ENCODE data around the gene COG1.

The COG1 gene

DNA sequence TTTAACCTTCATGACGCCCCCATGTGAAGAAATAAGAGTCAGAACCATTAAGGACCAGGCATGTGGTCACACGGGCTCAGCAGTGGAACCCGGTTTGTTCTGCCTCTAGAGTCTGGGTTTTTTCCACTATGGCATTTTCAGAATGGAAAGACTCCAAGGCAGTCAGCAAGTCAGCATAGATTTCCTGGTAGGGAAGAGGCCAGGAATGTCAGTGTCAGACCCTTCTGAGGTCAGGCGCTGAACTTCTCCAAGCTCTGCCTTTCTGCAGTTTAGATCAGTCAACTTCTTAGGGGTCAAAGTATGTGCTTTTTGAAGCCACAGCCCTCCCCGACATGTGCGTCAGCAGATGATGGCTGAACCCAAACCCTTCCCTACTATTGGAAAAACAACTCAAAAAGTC, 24.2 kb upstream of the COG1 start:
- no peak for DNase-seq (ENCODE audit: low spot score)

- DNase-seq (ENCODE audit: low spot score), result no peak
Measured at GRCh38 chr17:73170324-73170723, 22.5 kb upstream of the COG1 start.

- DNase-seq (ENCODE audit: low spot score), result no peak
Measured at GRCh38 chr17:73172252-73172651, 20.6 kb upstream of the COG1 start.

GRCh38 chr17:73174126-73174525, 18.7 kb upstream of the COG1 start:
- no peak for DNase-seq (ENCODE audit: low spot score)

DNA sequence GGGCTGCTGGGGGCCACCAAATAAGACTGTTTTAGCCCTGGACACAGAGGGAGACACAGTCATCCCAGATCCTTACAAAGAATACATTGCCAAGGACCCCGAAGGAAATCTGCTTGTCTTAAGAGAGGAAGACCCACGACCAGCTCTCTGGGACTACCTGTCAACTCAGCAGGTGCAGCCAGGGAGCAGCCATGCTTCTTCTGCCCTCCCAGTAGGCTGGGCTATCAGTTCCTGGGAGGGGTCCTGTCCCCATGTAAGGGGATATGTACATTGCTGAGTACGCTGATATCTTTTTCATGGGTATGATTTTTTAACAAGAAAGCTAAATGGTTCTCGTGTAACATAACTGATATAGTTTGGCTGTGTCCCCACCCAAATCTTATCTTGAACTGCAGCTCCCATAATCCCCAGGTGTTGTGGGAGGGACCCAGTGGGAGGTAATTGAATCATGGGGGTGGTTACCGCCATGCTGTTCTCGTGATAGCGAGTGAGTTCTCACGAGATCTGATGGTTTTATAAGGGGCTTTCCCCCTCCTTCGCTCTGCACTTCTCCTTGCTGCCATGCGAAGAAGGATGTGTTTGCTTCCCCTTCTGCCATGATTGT, 16.8 kb upstream of the COG1 start:
- DNase-seq (ENCODE audit: low spot score), result no peak

DNA sequence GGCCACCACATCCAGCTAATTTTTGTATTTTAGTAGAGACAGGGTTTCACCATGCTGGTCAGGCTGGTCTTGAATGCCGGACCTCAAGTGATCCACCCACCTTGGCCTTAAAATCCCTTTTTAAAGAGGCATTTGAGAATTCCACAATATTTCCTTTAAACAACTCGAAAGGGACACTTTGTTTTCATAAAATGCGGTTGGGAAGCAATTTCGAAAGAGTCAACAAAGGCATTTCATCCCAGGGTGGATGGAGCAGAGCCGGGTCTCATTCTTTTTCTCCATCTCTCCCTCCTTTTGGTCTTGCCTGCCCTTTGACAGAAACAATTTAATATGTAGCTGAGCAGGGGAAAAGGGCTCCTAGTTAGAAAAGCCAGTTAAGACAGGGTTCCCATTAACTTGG, 13.5 kb upstream of the COG1 start:
- no peak for DNase-seq (ENCODE audit: low spot score)

DNA sequence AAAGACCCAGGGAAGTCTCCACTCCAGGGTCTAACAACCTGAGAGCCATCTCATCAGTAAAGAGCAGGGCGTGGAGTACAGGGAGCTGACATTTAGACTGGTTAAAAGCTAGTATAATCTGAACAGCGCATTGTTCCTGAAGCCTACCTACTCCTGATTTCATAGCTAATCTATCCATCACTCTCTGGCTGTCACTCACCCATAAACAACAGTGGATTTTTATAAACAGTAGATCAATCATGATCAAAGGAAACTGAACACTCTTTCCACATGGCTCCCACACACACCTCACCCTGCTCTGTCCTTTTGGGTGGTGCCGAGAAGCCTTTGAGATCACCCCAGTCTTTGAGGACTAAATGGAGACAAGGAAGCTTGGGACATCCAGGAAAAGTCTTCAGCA, 13.0 kb upstream of the COG1 start:
- DNase-seq (ENCODE audit: low spot score), result no peak

GRCh38 chr17:73182616-73183310, 10.1 kb upstream of the COG1 start:
- DNase-seq (ENCODE audit: low spot score), result no peak

DNA sequence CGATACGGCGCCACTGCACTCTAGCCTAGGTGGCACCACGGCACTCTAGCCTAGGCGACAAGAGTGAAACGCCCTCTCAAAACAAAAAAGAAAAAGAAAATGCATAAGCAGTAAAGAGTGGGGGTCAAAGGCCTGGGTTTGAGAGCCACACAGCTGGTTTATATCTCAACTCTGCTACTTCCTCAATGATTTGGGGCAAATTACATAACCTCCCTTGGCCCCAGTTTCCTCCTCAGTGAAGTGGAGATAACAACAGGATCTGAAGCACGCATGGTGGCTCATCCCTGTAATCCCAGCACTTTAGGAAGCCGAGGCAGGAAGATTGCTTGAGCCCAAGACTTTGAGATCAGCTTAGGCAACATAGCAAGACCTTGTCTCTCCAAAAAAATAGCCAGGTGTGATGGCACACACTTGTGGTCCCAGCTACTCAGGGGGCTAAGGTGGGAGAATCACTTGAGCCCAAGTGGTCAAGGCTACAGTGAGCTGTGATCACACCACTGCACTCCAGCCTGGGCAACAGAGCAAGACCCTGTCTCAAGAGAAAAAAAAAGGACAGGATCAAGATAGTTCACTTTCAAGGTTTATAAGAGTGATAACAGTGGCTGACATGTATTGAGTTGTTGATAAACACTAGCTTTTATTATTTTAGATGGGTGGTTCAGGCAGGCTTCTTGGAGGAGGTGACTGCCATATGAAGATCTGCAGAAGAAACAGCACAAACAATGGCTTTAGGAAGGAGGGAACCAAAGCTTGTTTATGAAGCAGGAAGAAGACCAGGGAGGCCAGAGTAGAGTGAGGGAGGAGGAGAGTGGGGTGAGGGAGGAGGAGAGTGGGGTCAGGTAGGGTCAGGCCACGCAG, 8.5 kb upstream of the COG1 start:
- DNase-seq (ENCODE audit: low spot score), result no peak

- no peak for DNase-seq (ENCODE audit: low spot score)
Measured at GRCh38 chr17:73186283-73187050, 6.4 kb upstream of the COG1 start.

DNA sequence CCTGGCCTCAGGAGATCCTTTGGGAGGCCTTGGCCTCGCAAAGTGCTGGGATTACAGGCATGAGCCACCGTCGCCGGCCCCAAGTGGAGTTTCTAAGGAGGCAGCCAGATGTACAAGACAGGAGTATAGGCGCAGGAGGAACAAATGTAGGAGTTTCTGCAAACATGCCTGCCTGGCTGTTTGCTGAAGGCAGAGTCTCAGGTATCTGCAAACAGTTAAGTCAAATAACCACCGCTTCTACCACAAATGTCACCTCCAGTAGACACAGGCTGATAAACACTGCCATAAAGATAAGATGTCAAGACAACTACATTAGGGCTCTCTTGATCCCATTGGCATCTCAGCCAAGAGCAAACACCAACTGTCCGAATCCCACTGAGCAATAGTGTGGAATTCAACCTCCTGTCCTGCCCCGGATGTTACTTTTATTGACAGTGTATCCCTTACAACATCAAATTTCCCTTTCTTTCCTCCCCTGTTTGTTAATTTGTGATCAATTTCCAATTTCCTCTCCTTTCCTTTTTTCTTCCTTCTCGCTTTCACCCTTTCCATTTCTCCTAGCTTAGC, 5.6 kb upstream of the COG1 start:
- DNase-seq (ENCODE audit: low spot score), result peak; percentile 41

- DNase-seq (ENCODE audit: low spot score), result no peak
Measured at GRCh38 chr17:73188011-73188410, 4.8 kb upstream of the COG1 start.

- DNase-seq (ENCODE audit: low spot score), result peak; percentile 19
Measured at GRCh38 chr17:73189417-73190099, 3.3 kb upstream of the COG1 start.

- DNase-seq (ENCODE audit: low spot score), result peak; percentile 74
Measured at GRCh38 chr17:73191443-73192205, 1.2 kb upstream of the COG1 start.

DNA sequence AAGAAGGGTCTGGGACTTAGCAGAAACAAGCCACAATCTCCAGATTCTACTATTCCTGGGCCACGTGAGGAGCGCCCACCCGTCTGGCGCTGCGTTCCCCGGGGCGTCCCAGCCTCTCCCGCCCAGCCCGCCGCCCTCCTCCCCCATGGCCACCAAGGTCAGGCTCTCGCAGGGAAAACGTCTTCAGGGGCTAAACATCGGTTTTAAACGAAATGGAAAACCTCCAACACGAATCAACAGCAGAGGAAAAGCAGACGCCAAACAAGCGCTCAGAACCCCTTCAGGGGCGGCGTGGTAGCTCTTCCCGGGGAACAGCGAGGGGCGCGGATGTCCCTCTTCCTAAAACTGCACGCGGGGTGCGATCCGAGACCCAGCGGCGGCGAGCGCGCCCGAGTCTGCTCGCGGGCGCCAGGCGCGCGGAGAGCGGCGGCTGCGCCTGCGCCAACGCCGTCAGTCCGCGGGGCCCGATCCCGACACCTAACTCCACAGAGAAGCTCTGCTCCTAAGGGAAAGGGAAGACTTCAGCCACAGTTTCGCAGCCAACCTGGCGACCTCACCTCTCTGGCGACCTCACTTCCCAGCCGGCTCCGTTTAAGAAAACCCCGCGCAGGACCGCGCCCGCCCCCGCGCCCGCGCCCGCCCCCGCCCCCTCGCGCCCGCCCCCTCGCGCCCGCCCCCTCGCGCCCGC, 505 bp upstream of the COG1 start:
- peak; percentile 79 for DNase-seq (ENCODE audit: low spot score)

DNA sequence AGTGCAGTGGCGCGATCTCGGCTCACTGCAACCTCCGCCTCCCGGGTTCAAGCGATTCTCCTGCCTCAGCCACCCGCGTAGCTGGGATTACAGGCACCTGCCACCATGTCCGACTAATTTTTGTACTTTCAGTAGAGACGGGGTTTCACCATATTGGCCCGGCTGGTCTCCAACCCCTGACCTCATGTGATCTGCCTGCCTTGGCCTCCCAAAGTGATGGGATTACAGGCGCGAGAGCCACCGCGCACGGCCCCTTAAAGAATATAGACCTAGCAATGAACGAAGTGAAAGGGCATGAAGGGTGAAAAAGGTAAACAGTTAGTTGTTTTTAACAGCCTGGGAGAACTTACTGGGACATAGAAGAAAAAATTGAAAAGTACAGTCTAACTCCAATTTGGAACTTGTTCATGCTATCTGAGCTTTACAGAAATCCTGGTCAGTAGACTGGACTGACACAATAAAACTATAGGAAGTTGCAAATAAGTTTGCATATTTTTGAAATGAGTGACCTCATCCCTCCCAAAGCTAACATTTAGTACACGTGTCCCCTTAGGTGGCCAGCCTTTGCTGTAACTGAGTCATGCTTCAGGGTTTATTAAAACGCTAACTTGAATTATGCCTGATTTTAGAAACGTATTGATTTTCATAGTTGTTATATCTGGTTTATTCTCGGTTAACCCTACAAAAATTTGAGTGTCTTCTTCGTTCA, 1.8 kb downstream of the COG1 start:
- no peak for DNase-seq (ENCODE audit: low spot score)

- DNase-seq (ENCODE audit: low spot score), result no peak
Measured at GRCh38 chr17:73196500-73196899, 3.6 kb downstream of the COG1 start.

GRCh38 chr17:73197161-73197560, 4.3 kb downstream of the COG1 start:
- no peak for DNase-seq (ENCODE audit: low spot score)

DNA sequence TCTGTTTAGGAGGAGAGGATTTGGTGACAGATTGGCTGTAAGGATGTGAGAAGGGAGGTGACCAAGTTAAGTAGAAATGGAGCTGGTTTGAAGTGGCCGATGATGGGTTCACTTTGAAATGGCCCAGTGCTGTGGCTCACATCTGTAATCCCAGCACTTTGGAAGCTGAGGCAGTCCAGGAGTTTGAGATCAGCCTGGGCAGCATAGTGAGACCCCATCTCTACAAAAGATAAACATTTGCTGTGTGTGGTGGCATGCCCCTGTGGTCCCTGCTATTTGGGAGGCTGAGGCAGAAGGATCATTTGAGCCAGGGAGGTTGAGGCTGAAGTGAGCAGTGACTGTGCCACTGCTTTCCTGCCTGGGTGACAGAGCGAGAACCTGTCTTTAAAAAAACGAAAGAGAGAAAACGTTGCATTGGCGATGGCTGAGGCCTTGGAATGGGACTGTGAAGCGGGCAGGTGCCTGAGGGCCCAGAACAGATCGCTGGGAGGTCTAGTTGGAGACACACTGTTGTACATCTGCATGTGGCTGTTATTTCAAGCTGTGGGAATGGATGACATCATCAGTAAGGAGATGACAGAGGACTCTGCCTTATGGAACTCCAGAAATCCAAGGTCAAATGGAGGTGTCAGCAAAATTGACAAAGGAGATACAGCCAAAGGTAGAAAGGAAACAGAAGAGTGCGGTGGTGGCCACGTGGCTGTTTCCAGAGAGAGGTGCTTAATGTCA, 5.5 kb downstream of the COG1 start:
- no peak for DNase-seq (ENCODE audit: low spot score)
